GM19351 (cell line): Measurements from ENCODE around the gene PPA1.
"Not testable (repeated sequence)": the region's sequence is repeated elsewhere in the genome, so short reads cannot be mapped to it uniquely, and the experiment has no call there.

Experiments used
- ATAC-seq: cut with Tn5 transposase; IDR thresholded peaks from one replicate; pipeline ENCODE4 v1.9.1; 2021; ENCODE audit warnings: mild to moderate bottlenecking, moderate library complexity; ENCODE audit not compliant: unreplicated experiment

PPA1 gene

DNA sequence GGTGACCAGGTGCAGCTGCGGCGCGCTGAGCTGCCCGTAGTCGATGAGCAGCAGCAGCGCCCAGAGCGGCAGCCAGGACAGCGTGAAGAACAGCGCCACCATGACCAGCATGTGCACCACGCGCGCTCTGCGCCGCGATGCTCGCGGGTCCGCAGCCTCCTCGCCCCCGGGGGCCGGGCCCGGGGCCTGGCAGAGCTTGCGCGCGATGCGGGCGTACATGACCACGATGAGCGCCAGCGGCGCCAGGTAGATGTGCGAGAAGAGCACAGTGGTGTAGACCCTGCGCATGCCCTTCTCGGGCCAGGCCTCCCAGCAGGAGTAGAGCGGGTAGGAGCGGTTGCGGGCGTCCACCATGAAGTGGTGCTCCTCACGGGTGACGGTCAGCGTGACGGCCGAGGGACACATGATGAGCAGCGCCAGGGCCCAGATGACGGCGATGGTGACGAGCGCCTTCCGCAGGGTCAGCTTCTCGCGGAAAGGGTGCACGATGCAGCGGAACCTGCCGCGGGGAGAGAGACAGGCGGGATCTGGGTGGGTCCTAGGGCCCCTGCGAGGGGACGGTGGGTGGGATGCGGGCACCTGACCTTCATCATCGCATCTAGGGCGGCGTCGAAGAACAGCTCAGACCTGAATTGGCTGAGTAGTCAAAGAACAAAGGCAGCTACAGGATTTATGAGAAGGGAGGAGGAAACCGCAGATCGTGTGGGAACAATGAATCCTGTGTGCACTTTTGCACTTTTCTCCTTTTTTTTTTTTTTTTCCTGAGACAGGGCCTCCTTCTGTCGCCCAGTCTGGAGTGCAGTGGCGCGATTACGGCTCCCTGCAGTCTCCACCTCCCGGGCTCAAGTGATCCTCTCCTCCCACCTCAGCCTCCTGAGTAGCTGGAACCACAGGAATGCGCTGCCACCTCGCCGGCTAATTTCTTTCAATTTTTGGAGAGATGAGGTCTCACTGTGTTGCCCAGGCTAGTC is 22.4 kb upstream of the PPA1 start:
- no peak for ATAC-seq

DNA sequence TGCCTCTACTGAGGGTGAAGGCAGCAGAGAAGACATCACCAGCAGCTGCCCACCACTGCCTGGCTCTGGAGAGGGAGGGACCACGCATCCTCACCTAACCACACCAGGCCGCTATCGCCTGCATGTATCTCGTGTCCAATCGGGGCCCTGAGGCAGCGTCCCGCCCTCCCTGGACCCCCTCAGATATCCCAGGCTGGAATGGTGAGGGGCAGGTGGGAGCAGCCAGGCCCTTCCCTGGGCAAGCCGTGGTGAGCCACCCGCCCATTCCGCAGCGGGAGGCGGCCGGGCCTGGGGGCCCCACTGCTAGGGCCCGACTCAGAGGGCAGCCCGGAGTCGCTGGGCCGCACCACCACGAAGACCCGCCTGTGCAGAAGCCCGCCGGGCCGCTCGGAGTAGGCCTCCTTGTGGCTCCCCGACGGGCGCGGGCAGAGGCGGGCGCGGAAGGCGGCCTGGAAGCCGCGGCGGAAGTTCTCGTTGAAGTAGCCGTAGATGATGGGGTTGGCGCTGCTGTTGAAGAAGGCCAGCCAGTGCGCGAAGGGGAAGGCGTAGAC is 21.6 kb upstream of the PPA1 start:
- ATAC-seq = no peak

DNA sequence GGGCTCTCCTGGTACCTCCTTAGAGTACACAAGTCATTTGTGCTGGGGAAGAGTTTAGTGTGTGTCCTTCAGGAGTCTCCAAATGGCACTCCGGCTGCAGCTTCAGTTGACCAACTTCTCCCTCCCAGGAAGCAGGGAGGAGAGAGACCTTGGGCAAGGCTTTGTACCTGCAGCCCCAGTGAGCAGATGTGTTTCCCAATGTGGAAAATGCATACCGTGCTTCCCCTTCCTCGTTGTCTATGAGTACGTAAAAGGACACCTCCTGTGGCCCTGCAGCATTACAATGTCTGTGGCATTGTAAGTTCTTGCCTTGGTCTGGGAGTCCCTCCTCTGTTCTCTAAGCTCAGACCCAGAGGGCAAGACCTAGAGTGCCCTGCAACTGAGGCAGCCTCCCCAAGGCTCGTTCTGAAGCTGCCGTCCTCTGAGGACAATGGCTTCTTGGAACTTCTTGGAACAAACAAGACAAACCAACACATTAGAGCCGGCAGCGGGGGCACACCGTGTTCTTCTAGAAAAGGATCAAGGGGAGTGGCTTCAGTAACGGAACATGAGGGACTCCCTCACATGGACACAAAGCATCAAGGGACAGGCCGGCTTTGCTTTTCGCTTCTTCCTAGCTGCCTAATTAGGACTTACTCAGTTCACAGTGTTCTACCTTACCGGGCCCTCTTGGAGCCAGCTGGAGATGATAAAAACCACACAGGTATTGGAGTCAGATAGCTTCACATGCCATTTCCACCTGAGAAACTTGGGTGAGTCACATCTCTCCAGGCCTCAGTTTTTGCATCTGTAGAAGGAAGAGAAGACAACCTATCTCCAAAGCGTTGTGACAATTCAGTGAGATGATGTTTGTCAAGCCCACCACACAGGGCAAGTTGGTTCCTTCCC is 20.9 kb upstream of the PPA1 start:
- no peak for ATAC-seq

DNA sequence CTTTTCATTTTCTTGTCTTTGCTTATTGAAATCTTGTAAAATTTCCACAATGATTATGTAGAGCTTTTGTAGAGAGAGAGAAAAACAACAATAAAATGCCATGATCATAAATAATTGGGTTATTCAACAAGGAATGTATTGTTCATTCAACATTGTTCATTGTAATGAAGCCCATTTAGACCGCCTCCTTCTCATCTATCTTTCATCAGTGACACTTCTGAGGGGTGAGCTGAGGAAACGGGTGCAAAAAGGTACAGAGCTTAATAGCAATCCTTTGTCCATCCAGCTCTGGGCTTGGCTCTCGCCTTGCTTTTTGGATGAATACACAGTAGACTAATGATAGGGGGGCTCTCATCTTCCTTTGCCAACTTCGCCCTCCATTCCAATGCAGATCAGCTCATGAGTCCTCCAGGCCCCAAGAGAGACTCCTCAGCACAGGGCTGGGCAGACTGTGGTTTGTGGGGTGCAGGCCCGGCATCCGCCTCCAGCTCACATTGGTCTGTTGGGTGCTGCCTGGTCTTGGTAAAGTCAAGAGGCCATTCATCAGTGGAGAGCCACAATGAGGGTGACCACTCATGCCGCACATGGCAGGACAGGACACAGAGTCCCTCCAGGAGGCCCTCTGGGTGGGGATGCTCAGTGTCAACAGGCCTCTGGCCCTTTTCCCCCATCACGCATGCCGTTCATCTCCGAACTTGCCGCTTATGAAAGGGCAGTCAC is 17.9 kb upstream of the PPA1 start:
- no peak for ATAC-seq

DNA sequence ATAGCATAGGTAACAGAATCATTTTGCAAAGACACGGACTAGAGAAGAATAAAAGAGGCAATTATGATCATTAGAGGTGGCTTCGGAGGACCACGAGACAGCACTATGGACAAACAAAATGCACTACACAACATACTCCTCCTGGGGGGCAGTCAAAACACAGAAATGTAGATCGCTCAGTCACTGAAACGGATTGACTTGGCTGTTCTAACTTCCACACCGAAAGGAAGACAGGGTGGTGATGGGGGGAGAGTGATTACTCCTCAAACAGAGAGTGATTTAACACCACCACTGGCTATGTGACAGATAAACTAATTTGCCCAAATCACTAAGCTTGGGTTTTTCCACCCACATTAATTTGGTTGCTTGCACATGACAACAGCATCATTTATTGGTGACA is 14.1 kb upstream of the PPA1 start:
- no peak for ATAC-seq

DNA sequence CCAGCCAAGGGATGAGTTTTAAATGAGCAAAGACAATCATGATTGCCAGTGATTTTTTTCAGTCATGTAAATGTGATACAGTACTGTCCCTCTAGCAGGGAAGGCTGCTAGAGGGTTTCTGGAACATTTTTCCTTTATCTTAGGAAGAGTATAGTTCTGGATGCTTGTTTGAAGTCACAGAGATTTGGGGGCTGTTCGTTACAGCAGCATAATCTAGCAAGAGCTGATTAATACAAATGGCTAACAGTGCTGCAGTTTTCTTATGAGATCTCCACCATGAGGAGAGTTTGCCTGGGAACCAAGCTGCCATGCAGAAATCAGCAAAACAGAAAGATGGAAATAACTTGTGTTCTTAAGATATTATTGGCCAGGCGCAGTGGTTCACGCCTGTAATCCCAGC is 7.9 kb upstream of the PPA1 start:
- ATAC-seq = no peak

DNA sequence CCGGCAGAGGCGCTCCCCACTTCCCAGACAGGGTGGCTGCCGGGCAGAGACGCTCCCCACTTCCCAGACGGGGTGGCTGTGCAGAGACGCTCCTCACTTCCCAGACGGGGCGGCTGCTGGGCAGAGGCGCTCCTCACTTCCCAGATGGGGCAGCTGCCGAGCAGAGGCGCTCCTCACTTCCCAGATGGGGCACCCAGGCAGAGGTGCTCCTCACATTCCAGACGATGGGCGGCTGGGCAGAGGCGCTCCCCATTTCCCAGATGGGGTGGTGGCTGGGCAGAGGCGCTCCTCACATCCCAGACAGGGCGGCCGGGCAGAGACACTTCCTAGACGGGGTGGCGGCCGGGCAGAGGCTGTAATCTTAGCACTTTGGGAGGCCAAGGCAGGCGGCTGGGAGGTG is 6.8 kb upstream of the PPA1 start:
- not testable (repeated sequence) for ATAC-seq

DNA sequence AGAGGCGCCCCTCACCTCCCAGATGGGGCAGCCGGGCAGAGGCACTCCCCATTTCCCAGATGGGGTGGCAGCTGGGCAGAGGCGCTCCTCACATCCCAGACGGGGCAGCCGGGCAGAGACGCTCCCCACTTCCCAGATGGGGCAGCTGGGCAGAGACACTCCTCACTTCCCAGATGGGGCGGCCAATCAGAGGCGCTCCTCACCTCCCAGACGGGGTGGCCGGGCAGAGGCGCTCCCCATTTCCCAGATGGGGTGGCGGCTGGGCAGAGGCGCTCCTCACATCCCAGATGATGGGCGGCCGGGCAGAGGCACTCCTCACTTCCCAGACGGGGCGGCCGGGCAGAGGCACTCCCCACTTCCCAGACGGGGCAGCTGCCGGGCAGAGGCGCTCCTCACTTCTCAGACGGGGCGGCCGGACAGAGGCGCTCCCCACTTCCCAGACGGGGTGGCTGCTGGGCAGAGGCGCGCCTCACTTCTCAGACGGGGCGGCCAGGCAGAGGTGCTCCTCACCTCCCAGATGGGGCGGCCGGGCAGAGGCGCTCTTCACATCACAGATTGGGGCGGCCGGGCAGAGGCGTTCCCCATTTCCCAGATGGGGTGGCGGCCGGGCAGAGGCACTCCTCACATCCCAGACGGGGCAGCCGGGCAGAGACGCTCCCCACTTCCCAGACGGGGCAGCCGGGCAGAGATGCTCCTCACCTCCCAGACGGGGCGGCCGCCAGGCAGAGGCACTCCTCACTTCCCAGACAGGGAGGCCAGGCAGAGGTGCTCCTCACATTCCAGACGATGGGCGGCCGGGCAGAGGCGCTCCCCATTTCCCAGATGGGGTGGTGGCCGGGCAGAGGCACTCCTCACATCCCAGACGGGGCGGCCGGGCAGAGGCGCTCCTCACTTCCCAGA is 6.1 kb upstream of the PPA1 start:
- not testable (repeated sequence) for ATAC-seq

DNA sequence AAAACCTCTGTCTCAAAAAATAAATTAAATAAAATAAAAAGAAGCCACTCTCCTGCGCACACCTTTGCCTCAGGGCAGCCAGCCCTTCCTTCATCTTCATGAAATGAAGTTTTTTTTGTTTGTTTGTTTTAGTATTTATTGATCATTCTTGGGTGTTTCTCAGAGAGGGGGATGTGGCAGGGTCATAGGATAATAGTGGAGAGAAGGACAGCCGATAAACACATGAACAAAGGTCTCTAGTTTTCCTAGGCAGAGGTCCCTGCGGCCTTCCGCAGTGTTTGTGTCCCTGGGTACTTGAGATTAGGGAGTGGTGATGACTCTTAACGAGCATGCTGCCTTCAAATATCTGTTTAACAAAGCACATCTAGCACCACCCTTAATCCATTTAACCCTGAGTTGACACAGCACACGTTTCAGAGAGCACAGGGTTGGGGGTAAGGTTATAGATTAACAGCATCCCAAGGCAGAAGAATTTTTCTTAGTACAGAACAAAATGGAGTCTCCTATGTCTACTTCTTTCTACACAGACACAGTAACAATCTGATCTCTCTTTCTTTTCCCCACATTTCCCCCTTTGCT is 4.8 kb upstream of the PPA1 start:
- not testable (repeated sequence) for ATAC-seq

DNA sequence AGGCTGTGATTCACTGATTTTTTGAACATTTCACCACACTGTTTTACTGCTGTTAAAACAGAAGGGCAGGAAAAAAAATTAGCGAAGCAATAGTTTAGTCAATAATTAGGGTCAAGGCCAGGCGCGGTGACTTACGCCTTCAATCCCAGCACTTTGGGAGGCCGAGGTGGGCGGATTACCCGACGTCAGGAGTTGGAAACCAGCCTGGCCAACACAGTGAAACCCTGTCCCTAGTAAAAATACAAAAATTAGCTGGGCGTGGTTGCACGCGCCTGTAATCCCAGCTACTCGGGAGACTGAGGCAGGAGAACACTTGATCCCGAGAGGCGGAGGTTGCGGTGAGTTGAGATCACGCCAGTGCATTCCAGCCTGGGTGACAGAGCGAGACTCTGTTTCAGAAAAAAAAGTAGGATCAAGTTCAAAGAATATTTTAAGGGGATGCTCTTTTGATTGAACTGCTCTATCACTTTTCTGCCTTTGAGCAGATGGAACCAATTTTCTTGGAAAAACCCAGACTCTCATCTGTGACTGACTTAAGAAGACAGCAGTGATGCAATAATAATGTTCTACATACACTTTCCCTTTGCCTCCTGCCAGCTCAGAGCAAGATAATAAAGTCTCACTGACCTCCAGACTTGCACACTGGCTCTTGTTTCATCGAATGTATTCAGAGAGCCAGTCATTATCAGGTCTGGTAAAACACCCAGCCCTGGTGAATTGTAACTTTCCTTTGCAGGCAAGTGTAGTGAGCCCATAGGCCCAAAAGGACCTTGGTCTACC is 1.6 kb upstream of the PPA1 start:
- ATAC-seq = no peak

DNA sequence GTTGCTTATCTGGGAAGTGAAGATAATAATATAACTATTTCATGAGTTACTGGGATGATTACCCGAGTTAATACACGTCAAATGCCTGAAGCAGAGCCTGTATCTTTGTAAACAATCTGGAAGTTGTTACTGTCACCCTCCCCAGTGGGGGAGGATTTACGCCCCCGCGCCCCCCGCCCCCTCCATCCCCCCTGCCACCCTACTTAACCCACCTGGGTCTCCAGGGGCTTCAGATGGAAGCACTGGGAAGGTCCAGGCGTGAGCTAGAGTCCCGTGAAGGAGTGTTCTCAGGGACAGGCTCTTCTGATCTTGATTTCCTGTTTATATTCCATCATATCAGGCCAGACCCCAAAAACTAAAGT is 691 bp upstream of the PPA1 start:
- no peak for ATAC-seq

DNA sequence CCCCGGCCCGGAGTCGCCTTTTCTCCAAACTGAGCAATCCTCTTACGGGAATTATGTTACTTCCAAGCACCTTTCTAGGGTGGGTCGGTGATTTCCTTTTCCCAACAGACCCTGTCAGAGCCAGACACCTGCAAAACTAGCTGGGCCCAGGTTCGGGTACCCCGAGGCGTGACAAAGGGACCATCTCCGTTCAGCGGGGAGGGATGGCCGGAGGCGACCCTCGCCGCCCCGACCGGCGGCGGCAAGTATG is 445 bp downstream of the PPA1 start:
- no peak for ATAC-seq

DNA sequence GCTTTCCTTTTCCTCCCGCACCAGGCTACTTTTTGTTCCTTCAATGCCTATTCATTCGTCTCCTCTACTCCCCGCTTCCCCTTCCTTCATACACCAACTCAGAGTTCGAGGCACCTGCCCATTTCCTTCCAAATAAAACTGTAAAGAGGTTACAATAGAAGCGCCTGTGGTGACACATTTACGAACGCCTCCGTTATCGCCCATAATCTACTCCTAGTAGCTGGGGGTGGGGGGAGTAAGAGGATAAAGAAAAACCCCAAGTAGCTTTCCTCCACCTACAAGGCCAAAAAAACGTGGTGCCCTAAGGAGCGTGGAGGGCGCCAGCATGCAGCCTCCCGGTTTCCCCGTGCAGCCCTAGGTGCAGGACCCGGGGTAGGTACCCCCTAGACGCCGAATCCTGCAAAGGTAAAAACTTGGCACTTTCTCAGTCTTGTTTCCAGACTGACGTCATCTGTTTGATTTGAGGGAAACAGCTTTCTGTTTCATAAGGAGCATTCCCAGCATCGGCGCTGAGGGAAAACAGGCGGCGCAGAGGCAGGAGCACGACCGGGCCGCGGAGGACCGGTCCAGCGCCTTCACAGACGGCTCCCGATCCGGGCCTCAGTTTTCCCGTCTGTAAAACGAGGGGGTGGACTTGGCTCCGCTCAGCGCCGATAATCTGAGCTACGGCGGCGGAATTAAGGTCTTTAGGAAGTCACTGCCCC is 922 bp downstream of the PPA1 start:
- no peak for ATAC-seq

DNA sequence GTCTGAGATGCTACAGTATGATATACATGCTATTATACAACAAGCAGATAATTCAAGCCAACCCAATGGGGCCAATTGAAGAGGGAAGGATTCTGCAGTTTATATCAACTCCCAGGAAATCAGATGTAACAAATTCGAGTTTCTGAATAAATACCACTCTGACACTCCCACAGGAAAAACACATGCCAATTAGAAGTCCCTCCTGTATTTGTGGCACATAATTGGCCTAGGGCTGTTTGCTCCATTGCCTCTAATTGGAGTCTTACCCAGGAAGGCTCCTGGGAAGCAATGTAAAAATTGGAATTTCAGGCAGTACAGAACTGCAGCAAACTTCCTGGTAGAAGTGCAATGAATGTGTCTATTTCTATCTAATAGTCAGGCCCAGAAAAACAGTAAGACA is 4.7 kb downstream of the PPA1 start:
- ATAC-seq = no peak

DNA sequence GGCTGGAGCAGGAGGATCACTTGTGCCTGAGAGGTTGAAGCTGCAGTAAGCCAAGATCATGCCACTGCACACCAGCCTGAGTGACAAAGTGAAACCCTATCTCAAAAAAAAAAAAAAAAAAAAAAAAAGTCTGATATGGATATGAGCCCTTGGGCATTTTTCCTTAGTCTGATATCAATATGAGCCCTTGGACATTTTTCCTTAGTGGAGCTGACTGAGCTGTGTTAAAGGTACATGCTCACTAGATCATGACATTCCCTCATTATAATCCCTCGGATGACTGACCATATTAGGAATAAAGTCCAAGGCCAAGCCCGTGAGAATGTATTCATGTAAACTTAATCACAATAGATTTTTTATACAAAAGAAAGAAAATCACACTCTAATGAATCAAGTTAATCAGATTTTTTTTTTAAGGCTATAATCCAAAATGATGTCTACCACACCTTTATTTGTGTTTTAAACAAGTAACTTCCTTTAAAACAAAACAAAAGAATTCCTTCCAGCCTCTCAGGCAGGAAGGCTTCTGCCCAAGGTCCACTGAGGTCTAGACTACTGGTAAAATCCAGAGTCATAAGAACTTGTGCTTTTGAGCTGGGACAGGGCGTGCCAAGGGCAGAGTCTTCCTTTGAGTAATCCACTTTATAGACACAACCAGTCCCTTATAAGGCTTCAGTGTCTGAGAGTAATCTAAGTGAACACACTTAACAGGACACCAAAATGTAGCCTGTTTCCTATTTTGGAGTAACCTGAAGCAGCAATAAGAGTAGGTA is 5.5 kb downstream of the PPA1 start:
- ATAC-seq = no peak

DNA sequence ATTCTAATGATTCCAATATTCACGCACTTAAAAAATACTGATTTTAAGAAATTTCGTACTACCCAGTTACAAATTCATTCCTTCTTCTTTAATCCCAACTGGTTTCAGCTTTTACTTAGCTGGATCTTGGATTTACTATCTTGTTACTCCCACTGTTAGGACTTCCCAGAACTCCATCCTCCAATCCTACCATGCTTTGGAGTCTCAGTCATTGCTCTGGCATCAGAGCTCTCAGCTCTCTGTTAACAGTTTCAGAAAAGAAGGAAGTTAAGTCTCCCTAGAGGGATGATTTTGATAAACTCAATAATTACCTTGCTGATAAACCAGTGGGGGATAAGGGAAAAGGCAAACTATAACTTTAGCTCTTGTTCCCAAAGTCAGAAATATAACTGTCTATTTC is 9.5 kb downstream of the PPA1 start:
- no peak for ATAC-seq

DNA sequence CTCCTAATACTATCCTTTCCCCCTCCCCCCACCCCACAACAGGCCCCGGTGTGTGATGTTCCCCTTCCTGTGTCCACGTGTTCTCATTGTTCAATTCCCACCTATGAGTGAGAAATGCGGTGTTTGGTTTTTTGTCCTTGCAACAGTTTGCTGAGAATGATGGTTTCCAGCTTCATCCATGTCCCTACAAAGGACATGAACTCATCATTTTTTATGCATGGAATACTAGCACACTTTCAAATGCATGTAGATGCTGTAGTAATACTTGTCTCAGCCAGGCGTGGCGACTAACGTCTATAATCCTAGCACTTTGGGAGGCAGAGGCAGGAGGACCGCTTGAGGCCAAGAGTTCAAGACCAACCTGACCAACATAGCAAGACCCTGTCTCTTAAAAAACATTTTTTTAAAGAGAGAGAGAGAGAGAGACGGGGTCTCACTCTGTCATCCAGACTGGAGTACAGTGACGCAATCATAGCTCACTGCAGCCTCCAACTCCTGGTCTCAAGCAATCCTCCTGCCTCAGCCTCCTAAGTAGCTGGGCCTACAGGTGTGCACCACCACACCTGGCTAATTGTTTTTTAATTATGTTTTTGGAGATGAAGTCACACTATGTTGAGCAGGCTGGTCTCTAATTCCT is 10.3 kb downstream of the PPA1 start:
- ATAC-seq = not testable (repeated sequence)
